Measurements from ENCODE around the gene POLE. TPM values are rescaled to one million over a fixed set of nuclear protein-coding genes. Genes with fewer than 3 reads are reported as not detected.

Gene POLE
- total RNA-seq, 4 donors from 2014 or later: 58.3 to 198 (median 84.3) TPM

- H3K4me1 ChIP-seq: no peaks in the 10 kb centered on the region
- no peak for DNase-seq
- TF ChIP-seq POLR2A (IDR thresholded peaks at IDR 0.05) (no peak), CTCF (IDR thresholded peaks at IDR 0.05) (no peak)
- H3K36me3 ChIP-seq: peaks cover 0 to 64% (median 0%) of the 10 kb centered on the region in 3 donors
- no peak overlapping the region for H3K4me3 ChIP-seq
- H3K27ac ChIP-seq: no peak overlapping the region
- H3K27me3 ChIP-seq: no peaks in the 10 kb centered on the region
- no peaks in the 10 kb centered on the region for H3K9me3 ChIP-seq
These were observed 57.8 kb downstream of the POLE start for GRCh38 chr12:132629330-132629729.

- Histone ChIP-seq H3K4me3 (no peak overlapping the region), H3K27ac (no peak overlapping the region), H3K4me1 (peaks cover 0 to 13% (median 0%) of the 10 kb centered on the region in 4 donors), H3K36me3 (peaks cover 0 to 36% (median 0%) of the 10 kb centered on the region in 3 donors), H3K27me3 (no peaks in the 10 kb centered on the region), H3K9me3 (no peaks in the 10 kb centered on the region)
- no peak for DNase-seq
- TF ChIP-seq CTCF (IDR thresholded peaks at IDR 0.05) (no peak), POLR2A (IDR thresholded peaks at IDR 0.05) (no peak)
These were observed 61.3 kb downstream of the POLE start for GRCh38 chr12:132625731-132626430.

GRCh38 chr12:132624910-132625630 is 62.1 kb downstream of the POLE start:
- H3K27ac ChIP-seq: no peak overlapping the region
- no peaks in the 10 kb centered on the region for H3K9me3 ChIP-seq
- TF ChIP-seq POLR2A (IDR thresholded peaks at IDR 0.05) (no peak), CTCF (IDR thresholded peaks at IDR 0.05) (no peak)
- no peak for DNase-seq
- peaks cover 0 to 13% (median 0%) of the 10 kb centered on the region in 4 donors for H3K4me1 ChIP-seq
- peaks cover 0 to 29% (median 0%) of the 10 kb centered on the region in 3 donors for H3K36me3 ChIP-seq
- peaks cover 0 to under 1% of the 10 kb centered on the region in 2 donors for H3K27me3 ChIP-seq
- H3K4me3 ChIP-seq: no peak overlapping the region

- no peak overlapping the region for H3K4me3 ChIP-seq
- DNase-seq: no peak
- H3K4me1 ChIP-seq: peaks cover 0 to 13% (median 0%) of the 10 kb centered on the region in 4 donors
- no peaks in the 10 kb centered on the region for H3K9me3 ChIP-seq
- H3K27me3 ChIP-seq: peaks cover 0 to 8% of the 10 kb centered on the region in 2 donors
- H3K27ac ChIP-seq: no peak overlapping the region
- TF ChIP-seq CTCF (IDR thresholded peaks at IDR 0.05) (no peak), POLR2A (IDR thresholded peaks at IDR 0.05) (no peak)
- peaks cover 0 to 29% (median 0%) of the 10 kb centered on the region in 3 donors for H3K36me3 ChIP-seq
These were observed 62.8 kb downstream of the POLE start for GRCh38 chr12:132624186-132624855.

GRCh38 chr12:132623072-132623869 is 63.9 kb downstream of the POLE start:
- TF ChIP-seq CTCF (IDR thresholded peaks at IDR 0.05) (no peak), POLR2A (IDR thresholded peaks at IDR 0.05) (no peak)
- Histone ChIP-seq H3K36me3 (peaks cover 0 to 22% (median 0%) of the 10 kb centered on the region in 3 donors), H3K27ac (no peak overlapping the region), H3K4me3 (no peak overlapping the region), H3K27me3 (peaks cover 0 to 12% of the 10 kb centered on the region in 2 donors), H3K4me1 (peaks cover 0 to 16% (median 0%) of the 10 kb centered on the region in 4 donors), H3K9me3 (no peaks in the 10 kb centered on the region)
- DNase-seq: no peak

All from Peyer's patch (tissue), 4 donors.